CD1c-positive myeloid dendritic cell (primary cell): ENCODE measurements around the gene RPS6KB2.
A peak's percentile ranks its signal among the peaks of the same experiment; 100 is the strongest.
"Not testable (repeated sequence)": the region's sequence is repeated elsewhere in the genome, so short reads cannot be mapped to it uniquely, and the experiment has no call there.

Experiments used
- DNase-seq: peaks from one replicate; pipeline ENCODE4 v3.0.0-alpha.2; 2016; ENCODE audit errors: extremely low spot score

RPS6KB2 gene

GRCh38 chr11:67466962-67467771, 38.9 kb downstream of the RPS6KB2 start:
- DNase-seq: no peak

GRCh38 chr11:67468056-67468455, 39.8 kb downstream of the RPS6KB2 start:
- no peak for DNase-seq

GRCh38 chr11:67468456-67468758, 40.1 kb downstream of the RPS6KB2 start:
- DNase-seq: no peak

- peak; percentile 94 for DNase-seq
Observed at GRCh38 chr11:67468759-67469507, 40.6 kb downstream of the RPS6KB2 start, which contains the start of gene TMEM134. TSS of gene TMEM134 (minus strand) at chr11:67469251. CDS start at chr11:67469192, 59 bp downstream.

- no peak for DNase-seq
Observed at GRCh38 chr11:67469508-67469811, 41.2 kb downstream of the RPS6KB2 start.

GRCh38 chr11:67470337-67471002, 42.2 kb downstream of the RPS6KB2 start:
- DNase-seq: peak; percentile 46

GRCh38 chr11:67472882-67473281, 44.6 kb downstream of the RPS6KB2 start:
- DNase-seq: no peak

GRCh38 chr11:67476692-67477091, 48.4 kb downstream of the RPS6KB2 start:
- not testable (repeated sequence) for DNase-seq

- not testable (repeated sequence) for DNase-seq
Observed at GRCh38 chr11:67477344-67478050, 49.2 kb downstream of the RPS6KB2 start.

GRCh38 chr11:67482275-67482826, 54.1 kb downstream of the RPS6KB2 start:
- DNase-seq: peak; percentile 82

- DNase-seq: peak; percentile 99
Observed at GRCh38 chr11:67482827-67483798, 54.8 kb downstream of the RPS6KB2 start, which contains the start of gene AIP. TSS of gene AIP (plus strand) at chr11:67483026. CDS start at chr11:67483159, 133 bp downstream.

GRCh38 chr11:67483831-67484665, 55.8 kb downstream of the RPS6KB2 start:
- peak; percentile 34 for DNase-seq

- DNase-seq: peak; percentile 73
Observed at GRCh38 chr11:67484847-67485311, 56.6 kb downstream of the RPS6KB2 start.
